Peyer's patch (tissue), 4 donors: ENCODE measurements around the gene FXYD7.

Source experiments
- CTCF ChIP-seq, 6 experiments: fragments of 450-650 bp in 4 of 6; fragments of 200-600 bp in 2 of 6; sonication (generic) in 1 of 6; IDR thresholded peaks; one replicate each; pipeline ENCODE4 v1.5.1; 2017 to 2019; ENCODE audit warnings: antibody characterized with exemption in 6 of 6, mild to moderate bottlenecking in 3 of 6, moderate library complexity in 1 of 6
- POLR2A ChIP-seq, 2 donors: fragments of 450-650 bp; IDR thresholded peaks; one replicate each; pipeline ENCODE4 v1.5.1; 2017; ENCODE audit warnings: antibody characterized with exemption in 2 of 2, mild to moderate bottlenecking in 2 of 2, moderate library complexity in 2 of 2

- TF ChIP-seq CTCF (IDR thresholded peaks at IDR 0.05) (no peak), POLR2A (IDR thresholded peaks at IDR 0.05) (no peak)
Measured at GRCh38 chr19:35095667-35096368, 47.2 kb upstream of the FXYD7 start.
